GM21825 (cell line): ENCODE results near the gene BAIAP2.

Experiments used
- ATAC-seq: cut with Tn5 transposase; IDR thresholded peaks from one replicate; pipeline ENCODE4 v1.9.1; 2021; ENCODE audit warnings: mild to moderate bottlenecking, moderate library complexity; ENCODE audit not compliant: unreplicated experiment

The BAIAP2 gene

DNA sequence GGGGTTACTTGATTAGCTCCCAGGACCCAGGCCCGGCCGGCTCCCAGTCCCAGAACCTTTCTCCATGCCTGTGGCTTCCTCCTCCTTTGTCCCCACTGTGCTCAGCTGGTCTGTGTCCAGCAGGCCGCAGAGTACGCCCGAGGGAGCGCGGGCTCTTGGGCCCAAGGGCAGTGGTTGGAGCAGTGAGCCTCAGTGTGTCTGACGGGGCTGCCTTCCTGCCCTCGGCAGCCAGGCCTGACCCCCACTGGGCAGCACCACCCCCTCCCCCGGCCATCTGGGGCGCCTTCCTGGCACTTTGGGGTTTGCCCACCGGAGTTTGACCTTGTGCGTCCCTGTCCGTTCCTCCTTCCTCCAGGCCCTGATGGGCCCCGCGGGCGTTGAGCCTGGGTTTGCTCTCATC, 67.9 kb downstream of the BAIAP2 start:
- ATAC-seq, result no peak

DNA sequence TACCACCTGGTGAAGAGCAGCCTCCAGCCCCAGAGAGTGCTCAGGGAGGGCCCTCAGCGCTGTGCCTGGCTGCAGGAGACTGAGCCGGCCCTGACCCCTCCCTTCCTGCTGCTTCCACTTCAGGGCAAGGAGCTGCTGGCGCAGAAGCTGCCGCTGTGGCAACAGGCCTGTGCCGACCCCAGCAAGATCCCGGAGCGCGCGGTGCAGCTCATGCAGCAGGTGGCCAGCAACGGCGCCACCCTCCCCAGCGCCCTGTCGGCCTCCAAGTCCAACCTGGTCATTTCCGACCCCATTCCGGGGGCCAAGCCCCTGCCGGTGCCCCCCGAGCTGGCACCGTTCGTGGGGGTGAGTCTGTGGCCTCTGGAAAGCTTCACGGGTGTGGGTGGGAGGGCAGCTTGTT, 68.4 kb downstream of the BAIAP2 start:
- no peak for ATAC-seq

DNA sequence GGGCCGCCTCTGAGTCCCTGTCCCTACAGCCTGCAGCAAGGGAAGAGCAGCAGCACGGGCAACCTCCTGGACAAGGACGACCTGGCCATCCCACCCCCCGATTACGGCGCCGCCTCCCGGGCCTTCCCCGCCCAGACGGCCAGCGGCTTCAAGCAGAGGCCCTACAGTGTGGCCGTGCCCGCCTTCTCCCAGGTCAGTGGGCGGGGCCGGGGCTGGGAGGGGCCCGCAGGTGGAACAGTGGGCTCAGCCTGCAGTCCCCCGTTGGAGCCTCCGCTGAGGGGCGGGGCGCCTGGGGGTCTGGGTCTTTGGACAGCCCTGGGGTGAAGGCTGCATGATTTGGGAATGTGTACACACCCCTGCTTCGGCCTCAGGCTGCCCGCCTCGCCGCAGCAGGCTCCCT, 71.8 kb downstream of the BAIAP2 start:
- no peak for ATAC-seq

DNA sequence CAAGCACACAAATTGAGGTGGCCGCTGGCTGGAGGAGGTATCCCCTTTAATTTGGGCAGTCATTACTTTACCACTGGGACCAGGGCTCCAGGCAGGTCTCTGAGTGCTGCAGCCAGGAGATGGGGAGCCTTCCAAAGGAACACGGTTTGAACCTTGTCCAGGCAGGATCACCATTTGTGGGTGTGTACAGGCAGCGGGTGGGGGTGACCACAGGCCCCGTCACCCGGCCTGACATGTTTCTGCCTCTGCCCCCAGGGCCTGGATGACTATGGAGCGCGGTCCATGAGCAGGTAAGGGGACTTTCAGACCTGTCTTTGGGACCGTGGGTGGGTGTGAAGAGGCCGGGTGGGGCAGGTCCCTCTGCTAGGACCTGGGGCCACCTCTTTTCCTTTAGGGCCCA, 73.3 kb downstream of the BAIAP2 start:
- no peak for ATAC-seq

DNA sequence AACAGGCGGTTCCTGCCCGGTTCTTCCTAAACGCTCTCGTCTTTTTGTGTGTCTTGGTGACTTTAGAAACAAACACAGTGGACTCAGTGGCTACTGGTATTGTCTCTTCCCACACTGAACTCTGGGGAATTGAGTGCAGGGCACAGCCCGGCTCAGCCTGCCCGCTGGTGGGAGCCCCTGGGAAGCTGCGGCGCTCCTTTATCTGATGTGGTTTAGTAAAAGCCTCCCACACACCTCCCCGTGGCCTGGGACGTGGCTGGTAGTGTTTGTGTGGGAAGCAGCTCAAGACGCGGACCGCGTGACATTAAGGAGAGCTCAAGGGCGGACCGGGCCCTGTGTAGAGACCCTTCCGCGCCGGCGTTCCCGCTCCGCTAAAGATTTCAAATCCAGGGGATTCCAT, 75.0 kb downstream of the BAIAP2 start:
- no peak for ATAC-seq

DNA sequence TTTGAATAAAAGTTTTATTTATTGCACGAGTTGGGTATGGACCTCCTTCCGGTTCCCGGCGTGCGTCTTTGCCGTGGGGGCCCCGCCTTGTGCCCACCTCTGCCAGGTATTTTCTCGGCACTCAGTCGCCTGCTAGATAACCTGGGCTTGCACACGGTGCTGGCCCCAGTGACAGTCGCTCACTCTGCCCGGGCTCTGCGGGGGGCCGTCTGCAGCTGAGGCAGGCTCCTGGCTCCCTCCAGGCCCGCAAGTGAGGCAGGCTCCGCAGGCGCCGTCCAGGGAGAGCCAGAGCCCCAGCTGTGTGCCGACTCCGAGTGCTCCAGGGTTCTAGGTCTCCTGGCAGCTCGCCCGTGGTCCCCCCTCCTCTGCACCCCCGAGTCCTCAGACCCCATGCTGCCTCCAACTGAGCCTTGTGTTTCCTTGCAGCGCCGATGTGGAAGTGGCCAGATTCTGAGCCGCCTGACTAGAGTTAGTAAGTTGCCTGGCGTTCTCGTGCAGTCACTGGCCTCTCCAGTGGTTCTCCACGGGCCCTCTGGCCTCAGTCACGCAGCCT, 75.6 kb downstream of the BAIAP2 start:
- no peak for ATAC-seq

DNA sequence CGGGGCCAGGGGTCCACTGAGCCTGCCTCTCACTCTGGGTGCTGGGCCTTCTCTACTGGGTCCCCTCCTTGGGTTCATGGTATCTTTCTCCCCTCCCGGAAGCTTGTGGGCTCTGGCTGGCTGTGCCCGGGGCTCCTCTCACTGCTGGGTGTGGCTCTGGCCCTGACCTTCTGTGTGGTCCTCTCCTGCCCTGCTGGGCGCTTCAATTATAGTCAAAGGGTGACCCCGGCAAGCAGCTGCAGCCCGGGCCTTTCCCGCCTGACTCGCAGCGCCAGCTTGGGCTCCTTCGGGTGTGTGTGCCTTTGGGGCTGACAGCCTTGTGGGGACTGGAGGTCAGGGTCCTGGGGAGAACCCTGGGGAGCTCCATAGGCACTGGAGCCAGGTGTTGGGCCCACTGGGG, 76.1 kb downstream of the BAIAP2 start:
- ATAC-seq, result no peak

DNA sequence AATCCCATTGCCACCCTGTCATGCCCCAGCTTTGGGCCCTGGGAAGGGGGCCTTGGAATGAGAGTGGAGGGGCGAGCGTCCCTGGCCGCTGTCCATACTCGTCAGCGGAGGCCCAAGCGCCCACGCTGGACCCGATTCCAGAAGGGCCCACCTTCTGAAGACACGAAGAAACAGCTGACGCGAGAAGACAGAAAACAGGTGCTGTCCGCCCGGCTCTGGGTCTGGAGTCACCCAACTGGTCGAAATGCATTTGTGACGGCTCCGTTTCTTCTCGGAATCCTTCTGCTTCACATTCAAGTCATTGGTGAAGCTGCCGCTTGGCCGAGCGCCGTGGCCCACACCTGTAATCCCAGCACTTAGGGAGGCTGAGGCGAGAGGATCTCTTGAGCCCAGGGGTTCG, 77.5 kb downstream of the BAIAP2 start:
- no peak for ATAC-seq

DNA sequence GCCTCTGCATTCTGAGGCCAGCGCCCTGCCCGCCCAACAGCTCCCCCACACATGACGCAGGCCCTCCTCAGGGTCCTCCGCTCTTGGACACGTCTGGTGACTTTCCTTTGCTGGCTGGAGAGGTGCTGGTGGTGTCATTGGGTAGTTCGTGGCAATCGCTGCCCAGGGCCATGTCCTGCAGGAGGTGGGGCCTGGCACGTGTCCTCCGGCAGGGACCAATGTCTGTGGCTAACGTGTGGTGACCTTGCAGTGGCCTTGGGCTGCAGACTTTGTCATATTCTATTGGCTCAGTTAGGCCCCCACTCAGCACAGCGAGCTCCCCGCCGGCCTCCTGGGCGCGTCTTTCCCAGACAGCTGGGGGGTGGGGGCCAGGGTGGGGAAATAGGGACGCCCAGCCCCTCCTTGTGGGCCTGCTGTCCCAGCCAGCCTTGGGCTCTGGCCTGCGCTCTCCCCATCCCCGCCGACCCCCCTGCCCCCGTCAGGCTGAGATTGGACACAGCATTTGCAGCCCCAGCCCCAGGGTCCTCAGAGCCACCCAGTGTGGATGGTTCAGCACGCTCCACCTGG, 78.3 kb downstream of the BAIAP2 start:
- no peak for ATAC-seq

DNA sequence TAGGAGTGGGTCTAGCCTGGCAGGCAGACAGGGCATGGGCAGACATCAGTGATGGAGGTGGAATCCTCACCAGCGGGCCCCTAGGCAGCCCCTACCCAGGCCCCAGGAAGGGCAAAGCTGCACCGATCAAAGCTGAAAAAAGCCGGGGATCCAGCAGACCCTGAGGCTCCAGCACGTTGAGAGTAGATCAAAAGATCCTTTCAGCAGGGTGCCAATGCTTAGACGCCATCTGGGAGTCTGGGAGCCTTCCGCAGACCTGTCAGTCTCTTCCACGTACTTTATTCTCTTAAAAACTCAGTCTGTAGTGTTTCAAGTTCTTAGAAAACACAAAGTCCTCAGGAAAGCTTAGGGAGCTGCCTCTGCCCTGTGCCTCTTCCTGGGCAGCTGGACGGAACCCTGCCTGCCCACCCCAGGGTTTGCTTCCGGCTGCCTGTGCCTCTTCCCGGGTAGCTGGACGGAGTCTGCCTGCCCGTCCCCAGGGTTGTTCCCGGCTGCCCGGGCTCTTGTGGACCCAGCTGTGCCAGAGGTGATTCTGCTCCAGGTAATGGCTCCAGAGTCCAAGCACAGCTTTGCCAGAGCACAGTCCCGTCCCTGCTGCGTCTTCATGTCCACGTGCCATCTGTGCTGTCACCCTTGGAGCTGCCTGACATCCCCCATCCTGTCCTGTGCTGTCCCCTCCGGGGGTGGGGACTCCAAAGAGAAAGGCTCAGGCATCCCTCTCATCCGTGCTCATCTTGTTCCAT, 79.6 kb downstream of the BAIAP2 start:
- no peak for ATAC-seq

DNA sequence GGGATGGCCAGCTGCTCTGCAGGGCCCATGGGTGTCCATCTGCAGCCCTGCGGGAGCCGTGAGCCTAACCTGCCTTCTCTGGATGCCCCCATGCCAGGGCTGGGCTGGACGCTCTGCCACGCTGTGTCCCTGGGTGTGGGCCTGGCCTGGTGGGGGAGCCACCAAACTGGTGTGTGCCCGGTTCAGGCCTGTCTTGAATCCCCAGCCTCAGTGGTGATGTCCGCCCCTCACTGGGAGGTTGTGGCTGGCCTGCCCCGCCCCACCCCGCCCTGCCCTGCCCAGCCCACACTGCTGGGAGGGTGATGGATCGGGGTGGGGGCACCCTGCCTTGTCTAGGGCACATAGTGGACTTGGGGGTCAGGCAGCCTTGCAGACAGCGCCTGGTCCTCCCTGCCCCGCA, 80.3 kb downstream of the BAIAP2 start:
- ATAC-seq, result no peak

DNA sequence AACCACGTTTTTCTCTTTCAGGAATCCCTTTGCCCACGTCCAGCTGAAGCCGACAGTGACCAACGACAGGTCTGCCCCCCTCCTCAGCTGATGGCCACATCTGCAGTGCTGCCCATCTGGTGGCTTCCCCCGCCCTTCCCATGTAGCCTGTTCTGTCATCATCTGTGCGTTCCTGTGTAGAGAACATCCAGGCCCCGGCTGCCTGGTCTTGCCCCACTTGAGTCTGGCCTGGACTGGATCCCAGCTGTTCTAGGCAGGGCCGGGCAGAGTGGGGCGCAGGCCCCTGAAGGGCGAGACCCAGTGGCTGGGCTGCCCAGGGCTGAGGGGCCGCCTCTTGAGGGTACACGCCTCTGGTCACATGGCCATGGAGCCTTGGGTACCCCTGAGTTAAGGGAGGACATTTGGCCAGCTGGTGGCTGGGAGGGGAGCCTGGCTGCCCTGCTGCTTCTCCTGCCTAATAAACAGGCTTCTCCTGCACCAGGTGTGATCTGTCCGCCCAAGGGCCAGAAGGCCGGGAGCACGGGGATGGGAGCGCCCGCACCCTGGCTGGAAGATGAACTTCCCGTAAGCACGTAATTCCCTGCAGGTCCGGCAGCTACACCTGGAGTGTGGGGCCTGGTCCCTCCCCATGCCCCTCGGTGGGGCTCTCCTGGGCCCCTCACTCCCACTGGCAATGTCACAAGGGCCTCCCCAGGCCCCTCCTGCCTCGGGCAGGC, 81.0 kb downstream of the BAIAP2 start:
- no peak for ATAC-seq

DNA sequence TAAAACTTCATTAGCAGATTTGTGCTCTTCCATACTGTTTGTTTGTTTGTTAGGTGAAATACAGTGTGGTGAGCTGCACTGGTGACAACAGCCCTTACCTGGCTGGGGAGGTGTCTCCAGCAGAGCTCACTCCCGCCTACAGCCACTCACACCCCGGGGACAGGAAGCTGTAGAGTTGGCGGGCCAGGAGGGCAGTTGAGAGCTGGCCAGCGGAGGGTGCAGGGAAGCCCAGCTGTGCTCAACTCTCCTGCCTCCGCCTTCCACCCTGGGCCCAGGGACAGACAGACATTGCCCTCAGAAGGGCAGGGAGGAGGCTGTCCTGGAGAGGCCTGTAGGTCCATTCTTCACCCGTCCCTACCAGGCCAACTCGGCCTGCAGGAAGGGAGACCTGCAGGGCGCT, 81.8 kb downstream of the BAIAP2 start:
- ATAC-seq, result no peak

DNA sequence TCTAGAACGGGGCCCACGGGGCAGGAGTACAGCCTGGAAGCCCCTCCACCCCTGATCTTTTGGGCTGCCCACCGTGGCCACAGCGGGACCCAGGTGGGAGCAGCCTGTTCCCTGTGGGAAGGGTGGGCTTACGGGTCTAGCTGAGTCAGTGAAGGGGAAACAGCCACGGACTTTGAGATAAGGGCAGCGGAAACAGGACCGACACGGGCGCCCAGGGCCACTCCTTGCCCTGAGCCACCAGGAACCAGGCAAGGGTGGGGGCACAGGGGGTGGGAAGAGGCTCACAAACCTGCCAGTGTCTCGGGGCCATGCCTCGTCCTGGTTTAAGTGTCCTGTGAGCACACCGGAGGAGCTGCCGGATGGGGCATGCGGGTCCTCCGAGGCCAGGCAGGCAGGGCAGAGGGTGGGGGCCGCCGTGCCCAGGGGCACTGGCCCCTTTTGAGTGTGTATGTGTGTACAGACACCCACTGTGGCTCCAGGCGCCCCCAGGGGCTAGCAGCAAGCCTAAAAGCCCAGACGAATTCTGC, 82.8 kb downstream of the BAIAP2 start:
- no peak for ATAC-seq

DNA sequence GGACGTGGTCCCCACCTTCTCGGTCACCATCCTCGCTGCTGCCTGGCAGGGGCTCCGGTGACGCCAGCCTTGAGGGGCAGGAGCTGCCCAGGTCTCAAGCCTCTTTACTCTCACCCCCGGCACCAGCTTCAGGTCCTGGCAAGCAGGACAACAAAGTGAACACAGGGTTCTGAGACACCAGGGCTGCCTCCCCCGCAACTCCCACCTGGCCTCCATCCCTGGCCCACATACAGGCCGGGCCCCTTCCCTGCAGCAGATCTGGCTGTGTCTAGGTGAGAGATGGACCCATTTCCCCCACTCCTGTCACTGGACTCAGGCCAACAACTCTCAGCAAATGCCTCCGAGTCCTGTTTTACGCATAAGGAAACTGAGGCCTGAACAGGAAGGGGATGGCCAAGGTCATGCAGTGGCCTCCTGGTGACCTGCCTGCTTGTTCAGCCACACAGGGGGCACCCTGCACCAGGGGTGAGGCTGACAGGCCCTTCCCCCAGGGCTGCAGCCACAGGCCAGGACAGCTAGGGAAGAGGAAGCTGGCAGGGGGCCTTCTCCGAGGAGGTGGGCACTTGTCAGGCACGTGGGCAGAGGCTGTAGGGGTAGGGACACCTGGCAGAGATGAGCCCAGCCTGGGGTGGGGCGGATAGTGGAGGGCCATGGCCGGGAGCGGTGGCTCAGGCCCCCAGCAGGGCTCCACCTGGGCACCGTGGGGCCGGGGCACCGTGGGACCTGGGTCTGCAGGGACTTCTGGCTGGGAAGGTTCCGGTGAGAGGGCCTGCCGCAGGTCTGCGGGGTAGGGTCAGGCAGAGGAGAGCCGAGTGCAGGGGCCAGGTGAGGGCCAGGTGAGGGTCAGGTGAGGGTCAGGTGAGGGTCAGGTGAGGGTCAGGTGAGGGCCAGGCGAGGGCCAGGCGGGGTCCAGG, 83.6 kb downstream of the BAIAP2 start:
- ATAC-seq, result no peak

DNA sequence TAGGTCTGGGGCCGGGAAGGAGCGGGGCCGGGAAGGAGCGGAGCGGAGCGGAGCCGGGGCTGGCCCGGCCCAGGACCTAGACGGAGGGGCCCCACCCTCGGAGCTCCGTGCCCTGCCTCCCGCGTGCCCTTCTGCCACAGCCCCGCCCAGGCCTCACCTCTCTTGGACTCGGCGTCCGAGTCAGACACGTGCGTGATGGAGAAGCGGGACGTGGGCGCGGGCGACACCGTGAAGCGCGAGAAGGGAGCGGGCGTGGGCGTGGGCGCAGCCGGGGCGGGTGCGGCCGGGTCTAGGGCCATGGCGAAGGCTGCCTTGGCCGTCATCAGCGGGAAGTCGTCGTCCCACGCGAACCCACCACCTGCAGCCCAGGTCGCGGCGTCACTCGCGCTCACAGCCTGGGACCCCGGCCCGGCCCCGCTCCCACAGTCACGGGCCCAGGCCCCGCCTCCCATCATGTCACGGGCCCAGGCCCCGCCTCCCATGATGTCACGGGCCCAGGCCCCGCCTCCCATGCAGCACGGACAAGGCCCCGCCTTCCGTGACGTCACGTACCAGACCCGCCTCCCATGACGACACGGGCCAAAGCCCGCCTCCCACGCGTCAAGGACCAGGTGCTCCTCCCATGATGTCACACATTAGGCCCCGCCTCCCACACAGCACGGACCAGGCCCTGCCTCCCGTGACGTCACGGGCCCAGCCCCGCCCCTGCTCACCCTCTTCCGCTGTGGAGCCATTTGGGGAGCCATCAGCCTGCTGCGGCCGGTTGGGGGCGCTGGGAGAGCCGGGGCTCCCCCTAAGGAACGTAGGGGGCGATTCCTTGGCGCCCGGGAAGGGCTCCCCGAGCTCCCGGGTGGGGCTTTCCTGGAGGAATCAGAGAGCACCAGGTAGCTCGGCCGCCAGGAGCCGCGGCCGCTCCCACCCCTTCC, 84.5 kb downstream of the BAIAP2 start:
- no peak for ATAC-seq

DNA sequence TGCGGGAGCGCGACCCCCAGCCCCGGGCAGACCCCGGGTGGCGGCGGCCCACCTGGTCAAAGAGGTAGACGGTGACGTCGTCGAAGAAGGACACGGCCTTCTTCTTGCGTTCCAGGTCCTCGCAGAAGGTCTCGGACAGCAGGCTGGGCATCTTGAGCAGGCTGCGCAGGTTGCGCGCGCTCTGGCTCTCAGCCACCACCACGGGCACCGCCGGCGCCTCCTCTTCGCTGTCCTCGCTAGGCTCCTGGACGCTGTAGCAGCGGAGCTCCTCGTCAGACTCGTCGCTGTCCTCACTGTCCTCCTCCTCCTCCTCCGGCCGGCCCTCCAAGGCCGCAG, 85.2 kb downstream of the BAIAP2 start:
- ATAC-seq, result no peak

DNA sequence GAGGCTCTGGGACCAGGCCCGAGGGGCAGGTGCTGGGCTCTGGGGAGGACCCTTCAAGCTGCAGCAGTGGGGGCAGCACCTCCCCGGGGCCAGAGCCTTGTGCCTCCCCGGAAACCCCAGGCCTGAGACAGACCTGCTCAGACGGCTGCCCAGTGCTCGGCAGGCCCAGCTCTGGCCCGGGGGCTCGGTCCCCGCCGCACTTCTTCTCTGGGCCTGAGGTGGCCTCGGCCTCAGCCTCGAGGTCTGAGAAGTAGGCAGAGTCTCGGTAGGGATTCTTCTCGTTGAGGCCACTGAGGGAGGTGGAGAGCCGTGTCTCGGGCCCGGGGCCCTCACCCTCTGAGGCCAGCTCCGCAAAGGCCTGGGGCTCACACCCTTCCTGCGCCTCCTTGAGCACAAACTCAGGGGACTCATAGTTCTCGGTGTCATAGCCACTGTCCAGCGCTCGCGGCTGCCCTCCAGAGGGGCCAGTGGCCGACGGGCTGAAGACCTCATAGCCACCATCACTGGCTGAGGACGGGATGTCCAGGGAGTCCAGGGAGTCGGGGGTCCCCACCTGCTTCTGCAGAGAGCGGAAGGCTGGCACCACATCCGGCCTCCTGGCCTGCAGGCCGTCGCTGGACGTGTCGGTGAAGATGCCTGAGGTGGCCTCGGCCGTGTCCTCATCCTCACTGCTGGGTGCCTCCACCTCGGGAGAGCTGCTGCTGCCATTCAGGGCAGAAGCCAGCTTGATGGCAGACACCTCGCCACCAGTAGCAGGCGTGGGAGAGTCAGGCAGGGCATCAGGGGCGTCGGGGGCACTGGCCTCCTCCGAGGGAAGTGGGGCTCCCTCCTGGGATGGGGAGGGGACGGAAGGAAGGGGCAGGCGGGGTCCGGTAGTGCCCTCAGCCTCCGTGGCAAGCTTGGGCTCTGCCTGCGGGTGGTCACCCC, 86.0 kb downstream of the BAIAP2 start:
- ATAC-seq, result no peak
